Esophagus muscularis mucosa (tissue), 4 donors: ENCODE data around the gene MARK1. TPM values are rescaled to one million over a fixed set of nuclear protein-coding genes. Genes with fewer than 3 reads are reported as not detected.

ENCODE experiments used
- DNase-seq: peaks from one replicate; pipeline ENCODE4 v3.0.0-alpha.2; 2017; ENCODE audit errors: extremely low spot score
- H3K27ac ChIP-seq, 4 donors: fragments of 200-600 bp; sonication (generic); replicated peaks in 1 of 4; 1 replicate in 3 of 4; 2 replicates in 1 of 4; pipeline ENCODE4 v1.5.1; 2016 to 2019; ENCODE audit warnings: mild to moderate bottlenecking in 1 of 4
- H3K27me3 ChIP-seq, 4 donors: fragments of 200-600 bp; sonication (generic); one replicate each; pipeline versions ENCODE4 v1.5.1 to v1.6.0; 2016 to 2019
- H3K36me3 ChIP-seq, 4 donors: fragments of 200-600 bp; sonication (generic); one replicate each; pipeline ENCODE4 v1.5.1; 2016 to 2019
- H3K4me1 ChIP-seq, 4 donors: fragments of 200-600 bp; sonication (generic); one replicate each; pipeline ENCODE4 v1.5.1; 2016 to 2019
- H3K4me3 ChIP-seq, 4 donors: fragments of 200-600 bp; sonication (generic); 1 replicate in 2 of 4; 2 replicates in 2 of 4; pipeline ENCODE4 v1.5.1; 2016 to 2019; ENCODE audit warnings: mild to moderate bottlenecking in 4 of 4, moderate library complexity in 1 of 4
- H3K9me3 ChIP-seq, 4 donors: fragments of 200-600 bp; sonication (generic); 1 replicate in 3 of 4; 2 replicates in 1 of 4; pipeline ENCODE4 v1.5.1; 2016 to 2019
- CTCF ChIP-seq, 3 experiments: fragments of 200-600 bp in 2 of 3; fragments of 450-650 bp in 1 of 3; sonication (generic) in 2 of 3; IDR thresholded peaks; one replicate each; pipeline ENCODE4 v1.5.1; 2017 to 2019; ENCODE audit warnings: antibody characterized with exemption in 3 of 3, mild to moderate bottlenecking in 2 of 3, moderate library complexity in 1 of 3
- EP300 ChIP-seq: sonication (generic); formaldehyde crosslinking; IDR thresholded peaks from one replicate; pipeline ENCODE4 v1.6.1; 2017; ENCODE audit warnings: antibody characterized with exemption
- POLR2A ChIP-seq: fragments of 450-650 bp; IDR thresholded peaks from one replicate; pipeline ENCODE4 v1.6.1; 2017; ENCODE audit warnings: antibody characterized with exemption, moderate library complexity, mild to moderate bottlenecking, low read depth
- POLR2AphosphoS5 ChIP-seq, 2 donors: sonication (generic); formaldehyde crosslinking; IDR thresholded peaks; one replicate each; pipeline ENCODE4 v1.6.1; 2017; ENCODE audit warnings: antibody characterized with exemption in 2 of 2
- WGBS: methylation state at CpG from one replicate; pipeline ENCODE4 v1.1.5; 2018; 5-methylcytosine and 5-hydroxymethylcytosine counted together
- intact Hi-C: fragments of 100-400 bp; cut with DNase I; formaldehyde crosslinking; loops from one replicate; pipeline ENCODE4 v1.15.1; 2023
- total RNA-seq, 4 donors: library from RNA; depleted of rRNA; stranded (reverse); fragments of >200 nt; gene quantifications; one replicate each; pipeline versions ENCODE4 v1.1.0 to v1.2.1, GENCODE V29; 2016

Gene MARK1
- total RNA-seq, 4 donors from 2014 or later, result 16.7 to 24.4 (median 17.6) TPM

- Histone ChIP-seq H3K27ac (no peak overlapping the region), H3K9me3 (no peaks in the 10 kb centered on the region), H3K4me3 (no peak overlapping the region), H3K36me3 (no peaks in the 10 kb centered on the region), H3K4me1 (no peaks in the 10 kb centered on the region), H3K27me3 (peaks cover 0 to 4% (median 2%) of the 10 kb centered on the region in 4 donors)
- no peak for TF ChIP-seq CTCF (IDR thresholded peaks at IDR 0.05)
- TF ChIP-seq POLR2A, result no peak
- no peak for TF ChIP-seq POLR2AphosphoS5 (IDR thresholded peaks at IDR 0.05)
- TF ChIP-seq EP300, result no peak
- intact Hi-C loops, result no loop called here
- WGBS, result 81% methylated on average over 1 of the region's 1 CpG
- no peak for DNase-seq
Observed at GRCh38 chr1:220521778-220522177, 6.2 kb upstream of the MARK1 start.

- Histone ChIP-seq H3K27ac (no peak overlapping the region), H3K4me3 (no peak overlapping the region), H3K27me3 (peaks cover 0 to 4% (median 0%) of the 10 kb centered on the region in 4 donors), H3K9me3 (no peaks in the 10 kb centered on the region), H3K4me1 (peaks cover 0 to 28% (median 22%) of the 10 kb centered on the region in 4 donors), H3K36me3 (no peaks in the 10 kb centered on the region)
- no peak for DNase-seq
- WGBS, result 82% methylated on average over 7 of the region's 7 CpGs
- no peak for TF ChIP-seq CTCF (IDR thresholded peaks at IDR 0.05)
- no peak for TF ChIP-seq POLR2A
- TF ChIP-seq EP300, result no peak
- no peak for TF ChIP-seq POLR2AphosphoS5 (IDR thresholded peaks at IDR 0.05)
- intact Hi-C loops, result no loop called here
Observed at GRCh38 chr1:220526294-220526693, 1.6 kb upstream of the MARK1 start.

GRCh38 chr1:220527279-220527907, 543 bp upstream of the MARK1 start:
- DNase-seq, result no peak
- Histone ChIP-seq H3K9me3 (no peaks in the 10 kb centered on the region), H3K4me1 (peaks cover 0 to 28% (median 22%) of the 10 kb centered on the region in 4 donors), H3K27me3 (peaks cover 0 to 4% (median 0%) of the 10 kb centered on the region in 4 donors), H3K36me3 (no peaks in the 10 kb centered on the region), H3K4me3 (peak overlapping the region; percentile 76 to 93 (median 90)), H3K27ac (peak overlapping the region; percentile 86 to 90 (median 88))
- no peak for TF ChIP-seq CTCF (IDR thresholded peaks at IDR 0.05)
- peak; percentile 64 to 85 for TF ChIP-seq POLR2AphosphoS5 (IDR thresholded peaks at IDR 0.05)
- no peak for TF ChIP-seq POLR2A
- intact Hi-C loops, result no loop called here
- WGBS, result 7% methylated on average over 23 of the region's 23 CpGs

GRCh38 chr1:220528679-220529501, 954 bp downstream of the MARK1 start:
- Histone ChIP-seq H3K27ac (peak overlapping the region; percentile 86 to 90 (median 88)), H3K4me3 (peak overlapping the region; percentile 76 to 93 (median 90)), H3K27me3 (no peaks in the 10 kb centered on the region), H3K36me3 (no peaks in the 10 kb centered on the region), H3K9me3 (no peaks in the 10 kb centered on the region), H3K4me1 (peaks cover 0 to 28% (median 22%) of the 10 kb centered on the region in 4 donors)
- TF ChIP-seq POLR2A (no peak), EP300 (no peak), CTCF (IDR thresholded peaks at IDR 0.05) (peak in 1 of 3 experiments; percentile 7), POLR2AphosphoS5 (IDR thresholded peaks at IDR 0.05) (peak in 1 of 2 donors; percentile 13)
- peak; percentile 88 for DNase-seq
- intact Hi-C loops, result no loop called here
- WGBS, result 2% methylated on average over 24 of the region's 55 CpGs
